GM18499 (cell line): ENCODE results near the gene MCTP2.

Experiments used
- ATAC-seq: cut with Tn5 transposase; IDR thresholded peaks from one replicate; pipeline ENCODE4 v1.9.1; 2021; ENCODE audit warnings: moderate number of reproducible peaks; ENCODE audit not compliant: insufficient read depth, unreplicated experiment

The MCTP2 gene

GRCh38 chr15:94259863-94260262 is 28.5 kb downstream of the MCTP2 start:
- no peak for ATAC-seq

DNA sequence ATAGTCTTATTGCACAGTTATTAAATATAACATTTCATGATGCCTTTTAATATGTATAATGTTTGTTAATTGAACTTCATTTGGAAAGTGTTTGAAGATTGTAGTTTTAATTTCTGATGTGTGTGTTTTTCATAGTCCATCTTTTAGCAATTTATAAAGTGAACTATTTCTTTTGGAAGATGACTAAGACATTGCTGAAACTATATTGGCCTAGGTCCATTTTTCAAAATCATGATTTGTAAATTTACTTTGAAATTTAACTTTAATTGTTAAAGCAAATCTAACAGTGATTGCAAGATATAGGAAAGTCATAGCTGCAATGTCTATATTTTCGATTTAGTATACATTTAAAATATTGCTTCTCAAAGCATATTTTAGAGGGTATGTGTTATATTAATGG is 30.8 kb downstream of the MCTP2 start:
- no peak for ATAC-seq

DNA sequence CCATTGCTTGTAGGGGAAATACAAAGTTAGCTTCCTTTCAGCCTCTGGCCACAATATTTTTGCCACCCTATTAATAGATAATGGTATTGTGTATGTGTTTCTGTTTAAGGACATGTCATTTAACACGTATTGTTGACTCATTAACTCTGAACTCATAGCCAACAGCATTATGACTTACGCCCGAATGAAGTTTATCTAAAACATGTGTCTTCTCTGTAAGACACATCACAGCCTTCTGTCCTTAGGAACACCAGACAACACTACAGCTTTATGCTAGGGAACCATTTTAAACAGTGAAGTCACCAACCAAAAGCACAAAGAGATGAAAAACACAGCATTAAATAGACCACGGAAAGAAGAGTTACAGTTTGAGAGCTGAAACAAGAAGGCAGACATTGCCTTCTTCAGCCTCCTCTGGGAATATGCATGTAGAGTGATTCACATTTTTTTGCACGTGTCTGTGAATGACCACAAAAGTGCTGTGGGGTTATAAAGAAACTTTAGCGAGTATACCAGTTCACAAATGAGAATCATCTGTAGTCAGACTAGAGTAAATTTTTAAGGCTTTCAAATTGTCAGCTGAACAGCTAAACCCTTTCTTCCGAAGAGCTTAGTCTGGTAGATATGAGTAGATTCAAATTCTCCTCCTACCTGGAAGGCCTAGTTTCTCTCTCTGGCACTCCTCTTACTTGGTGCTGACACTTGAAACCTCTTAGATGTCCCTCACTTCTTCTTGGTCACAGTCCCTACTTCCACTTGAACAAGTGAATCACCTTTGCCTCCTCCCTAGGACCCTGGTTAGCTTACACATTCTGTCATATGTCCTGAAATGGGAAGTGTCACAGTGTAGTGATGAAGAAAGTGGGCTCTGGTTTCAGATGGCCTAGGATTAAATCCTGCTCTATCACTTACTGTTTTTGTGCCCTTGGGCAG is 32.2 kb downstream of the MCTP2 start:
- peak; percentile 41 for ATAC-seq

GRCh38 chr15:94265009-94265408 is 33.6 kb downstream of the MCTP2 start:
- ATAC-seq, result no peak

DNA sequence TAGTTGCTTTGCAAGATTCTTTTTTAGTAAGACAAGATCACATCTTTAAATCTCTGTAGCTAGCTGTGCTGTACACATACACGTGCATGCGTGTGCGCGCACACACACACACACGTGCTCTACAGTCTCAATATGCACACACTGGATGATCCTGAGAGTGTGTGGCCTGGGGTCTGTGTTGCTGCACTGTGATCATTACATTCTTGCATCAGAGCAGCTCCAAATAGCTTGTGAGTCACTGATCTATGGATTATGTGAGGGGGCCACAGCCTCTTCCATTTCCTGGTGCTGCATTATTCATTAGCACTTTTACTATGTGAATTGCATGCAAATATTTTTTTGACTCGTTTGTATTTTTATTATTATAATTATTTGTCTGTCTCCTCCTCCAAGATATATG is 34.6 kb downstream of the MCTP2 start:
- ATAC-seq, result no peak

GRCh38 chr15:94266789-94267188 is 35.4 kb downstream of the MCTP2 start:
- no peak for ATAC-seq

- no peak for ATAC-seq
Measured at GRCh38 chr15:94269954-94270353, 38.6 kb downstream of the MCTP2 start.

DNA sequence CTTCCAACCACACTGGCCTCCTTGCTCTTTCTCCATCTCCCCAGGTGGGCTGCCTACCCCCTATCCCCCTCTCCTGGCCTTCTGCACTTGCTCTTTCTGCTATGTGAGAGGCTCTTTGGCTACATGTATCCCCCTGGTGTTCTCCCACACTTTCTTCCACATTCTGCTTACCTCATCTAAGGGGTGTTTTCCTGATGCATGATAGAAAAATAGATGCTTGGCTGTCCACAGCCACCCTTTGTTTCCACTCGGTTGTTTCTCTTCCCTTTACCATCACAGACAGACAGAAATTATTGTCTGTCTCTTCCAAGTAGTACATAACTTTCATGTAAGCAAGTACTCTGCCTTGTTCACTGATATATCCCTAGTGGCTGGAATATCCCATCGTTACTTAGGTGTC is 39.2 kb downstream of the MCTP2 start:
- ATAC-seq, result no peak

- ATAC-seq, result peak; percentile 95
Measured at GRCh38 chr15:94272251-94272898, 41.0 kb downstream of the MCTP2 start.

GRCh38 chr15:94273826-94274225 is 42.5 kb downstream of the MCTP2 start:
- no peak for ATAC-seq

GRCh38 chr15:94274745-94275144 is 43.4 kb downstream of the MCTP2 start:
- no peak for ATAC-seq

DNA sequence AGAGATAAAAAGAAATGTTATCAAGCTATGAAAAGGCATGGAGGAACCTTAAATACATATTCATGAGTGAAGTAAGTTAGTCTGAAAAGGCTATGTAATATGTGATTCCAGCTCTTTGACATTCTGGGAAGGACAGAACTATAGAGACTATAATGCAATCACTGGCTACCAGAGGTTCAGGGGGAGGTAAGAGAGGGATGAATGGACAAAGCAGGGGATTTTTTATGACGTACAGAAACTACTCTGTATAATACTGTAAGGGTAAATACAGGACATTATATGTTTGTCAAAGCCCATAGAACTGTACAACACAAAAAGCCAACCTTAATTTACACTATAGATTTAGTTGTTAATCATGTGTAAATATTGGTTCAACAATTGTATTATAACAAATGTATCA is 46.1 kb downstream of the MCTP2 start:
- ATAC-seq, result no peak

DNA sequence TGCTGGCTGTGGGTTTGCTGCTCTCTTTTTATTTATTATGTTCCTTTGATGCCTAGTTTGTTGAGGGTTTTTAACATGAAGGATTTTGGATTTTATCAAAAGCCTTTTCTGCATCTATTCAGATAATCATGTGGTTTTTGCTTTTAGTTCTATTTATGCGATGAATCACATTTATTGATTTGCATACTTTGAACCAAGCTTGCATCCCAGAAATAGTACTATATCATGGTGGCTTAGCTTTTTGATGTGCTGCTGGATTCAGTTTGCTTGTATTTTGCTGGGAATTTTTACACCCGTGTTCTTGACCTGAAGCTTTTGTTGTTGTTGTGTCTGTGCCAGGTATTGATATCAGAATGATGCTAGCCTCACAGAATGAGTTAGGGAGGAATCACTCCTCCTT is 48.4 kb downstream of the MCTP2 start:
- ATAC-seq, result no peak

DNA sequence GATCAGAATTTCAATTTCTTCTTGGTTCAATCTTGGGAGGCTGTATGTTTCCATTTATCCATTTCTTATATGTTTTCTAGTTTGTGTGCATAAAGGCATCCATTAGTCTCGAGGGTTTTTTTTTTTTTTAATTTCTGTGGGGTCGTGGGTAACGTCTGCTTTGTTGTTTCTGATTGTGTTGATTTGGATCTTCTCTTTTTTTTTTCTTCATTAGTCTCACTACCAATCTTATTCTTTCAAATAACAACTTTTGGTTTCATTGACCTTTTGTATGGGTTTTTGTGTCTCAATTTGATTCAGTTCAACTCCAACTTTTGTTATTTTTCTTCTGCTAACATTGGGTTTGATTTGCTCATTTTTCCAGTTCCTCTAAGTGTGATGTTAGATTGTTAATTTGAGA is 48.9 kb downstream of the MCTP2 start:
- no peak for ATAC-seq

DNA sequence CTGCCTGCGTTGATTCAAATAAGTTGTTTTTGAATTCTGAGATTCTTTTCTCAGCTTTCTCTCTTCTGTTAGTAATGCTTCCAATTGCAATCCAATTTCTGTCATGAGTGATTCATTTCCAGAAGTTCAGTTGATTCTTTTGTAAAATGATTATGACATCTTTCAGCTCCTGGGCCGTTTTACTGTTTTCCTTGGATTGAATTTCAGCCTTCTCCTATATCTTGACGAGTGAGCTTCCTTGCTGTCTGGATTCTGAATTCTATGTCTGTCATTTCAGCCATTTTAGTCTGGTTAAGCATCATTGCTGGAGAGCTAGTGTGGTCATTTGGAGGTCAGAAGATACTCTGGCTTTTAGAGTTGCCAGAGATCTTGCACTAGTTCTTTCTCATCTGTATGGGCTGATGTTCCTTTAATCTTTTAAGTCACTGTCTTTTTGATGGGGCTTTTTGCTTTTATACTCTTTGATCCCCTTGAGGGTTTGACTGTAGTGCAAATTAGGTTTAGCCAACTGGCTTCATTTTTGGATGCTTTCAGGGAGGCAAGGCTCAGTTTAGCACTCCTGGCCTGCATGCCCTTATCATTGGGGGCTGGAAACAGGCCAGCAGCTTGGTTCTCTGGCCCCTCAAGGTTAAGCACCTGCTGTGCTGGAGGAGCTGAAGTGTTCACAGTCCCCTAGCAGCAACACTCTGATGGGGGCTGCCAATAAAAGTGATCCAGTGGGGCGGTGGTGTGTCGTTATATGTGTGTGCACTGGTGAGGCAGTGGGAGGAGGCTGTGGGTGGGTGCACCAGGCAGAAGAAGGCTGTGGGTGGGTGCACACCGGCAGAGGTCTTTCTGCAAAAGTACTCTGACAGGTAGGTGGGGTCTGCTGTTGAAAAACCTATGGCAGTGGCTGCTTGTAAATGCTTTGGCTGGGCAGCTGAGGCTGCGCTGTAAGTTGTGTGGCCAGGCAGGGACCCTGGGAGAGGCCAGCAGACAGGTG is 51.2 kb downstream of the MCTP2 start:
- no peak for ATAC-seq

GRCh38 chr15:94286583-94286982 is 55.2 kb downstream of the MCTP2 start:
- no peak for ATAC-seq

DNA sequence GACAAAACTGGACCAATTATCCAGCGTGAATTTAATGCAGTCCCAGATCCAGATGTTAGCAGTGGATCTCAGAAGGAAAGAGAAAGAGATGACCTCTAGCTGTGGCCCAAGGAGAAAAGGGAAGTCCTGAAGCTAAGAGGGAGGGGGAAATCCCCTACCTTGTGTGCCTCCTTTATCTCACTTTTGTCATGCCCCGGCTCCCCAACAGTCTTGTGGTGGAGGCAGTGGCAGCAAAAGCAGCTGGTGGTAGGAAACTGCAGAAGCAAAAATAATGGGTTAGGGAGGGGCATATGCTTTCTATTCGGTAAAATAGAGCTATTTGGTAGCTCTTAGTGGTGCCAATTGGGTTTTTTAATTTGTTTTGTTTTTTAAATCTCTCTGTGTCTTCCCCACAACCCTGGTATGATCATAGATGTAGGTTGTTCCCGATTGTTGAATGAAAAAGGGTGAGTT is 56.5 kb downstream of the MCTP2 start:
- peak; percentile 97 for ATAC-seq

- no peak for ATAC-seq
Measured at GRCh38 chr15:94290730-94291129, 59.4 kb downstream of the MCTP2 start.

DNA sequence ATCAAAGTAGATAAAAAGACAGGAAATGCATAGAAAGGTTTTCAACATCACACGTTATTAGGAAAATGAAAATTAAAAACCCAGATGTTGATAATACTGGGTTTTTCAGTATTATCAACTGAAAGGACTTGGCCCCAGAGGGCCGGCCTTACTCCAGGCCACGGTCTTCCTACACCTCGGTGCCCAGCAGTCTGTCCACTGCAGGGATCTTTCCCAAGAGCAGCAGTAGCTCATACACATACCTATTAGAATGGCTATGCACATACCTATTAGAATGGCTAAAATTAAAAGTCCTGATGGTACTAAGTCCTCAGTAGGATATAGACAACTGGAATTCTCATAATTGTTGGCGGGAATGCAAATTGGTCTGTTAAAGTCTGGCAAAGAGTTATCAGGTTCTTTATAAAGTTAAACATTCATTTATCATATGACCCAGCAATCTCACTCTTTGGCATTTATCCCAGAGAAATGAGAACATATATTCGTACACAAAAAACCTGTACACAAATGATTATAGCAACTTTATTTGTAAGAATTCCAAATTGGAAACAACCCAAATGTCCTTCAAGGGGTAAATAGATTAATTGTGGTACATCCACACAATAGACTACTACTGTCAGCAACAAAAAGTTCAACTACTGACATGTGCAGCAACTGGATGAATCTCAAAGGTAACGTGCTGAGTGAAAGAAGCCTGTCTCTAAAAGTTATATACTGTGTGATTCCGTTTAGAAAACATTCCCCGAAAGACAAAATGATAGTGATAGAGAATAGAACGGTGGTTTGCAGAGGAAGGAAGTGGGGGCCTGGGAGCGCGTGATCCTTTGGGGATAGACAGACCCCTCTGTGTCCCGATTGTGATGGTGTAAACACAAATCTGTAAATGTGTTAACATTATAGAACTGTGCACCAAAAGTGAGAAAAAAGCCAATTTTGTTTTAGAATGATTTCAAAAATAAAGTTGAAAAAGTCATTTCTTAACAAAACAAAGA is 62.3 kb downstream of the MCTP2 start:
- ATAC-seq, result no peak
